NCI-H1436 treated with DMSO at 0.1 percent for 48 hours (cell line): ENCODE data around the gene EN2.

Experiments
- DNase-seq: peaks from one replicate; lab custom pipeline; 2025; lab: John Stamatoyannopoulos, UW

The EN2 gene

GRCh38 chr7:155450970-155451801 lies 6.7 kb upstream of the EN2 start:
- no peak for DNase-seq

- DNase-seq = no peak
Observed at GRCh38 chr7:155451840-155452239, 6.1 kb upstream of the EN2 start.

GRCh38 chr7:155452505-155453295 lies 5.2 kb upstream of the EN2 start:
- no peak for DNase-seq

GRCh38 chr7:155453296-155454182 lies 4.4 kb upstream of the EN2 start:
- DNase-seq = no peak

GRCh38 chr7:155454183-155455112 lies 3.5 kb upstream of the EN2 start:
- no peak for DNase-seq

- no peak for DNase-seq
Observed at GRCh38 chr7:155455132-155455693, 2.7 kb upstream of the EN2 start.

GRCh38 chr7:155455776-155456737 lies 1.9 kb upstream of the EN2 start:
- DNase-seq = no peak

GRCh38 chr7:155456738-155457543 lies 988 bp upstream of the EN2 start:
- no peak for DNase-seq

GRCh38 chr7:155457544-155458110 lies 302 bp upstream of the EN2 start:
- DNase-seq = no peak

GRCh38 chr7:155458878-155459699 lies 1.2 kb downstream of the EN2 start:
- DNase-seq = no peak

- no peak for DNase-seq
Observed at GRCh38 chr7:155459700-155460461, 2.0 kb downstream of the EN2 start.

- DNase-seq = no peak
Observed at GRCh38 chr7:155460926-155461613, 3.1 kb downstream of the EN2 start.

- no peak for DNase-seq
Observed at GRCh38 chr7:155461631-155462030, 3.7 kb downstream of the EN2 start.

GRCh38 chr7:155462163-155462735 lies 4.3 kb downstream of the EN2 start:
- no peak for DNase-seq

- no peak for DNase-seq
Observed at GRCh38 chr7:155463114-155463811, 5.3 kb downstream of the EN2 start.
